ENCODE data around the gene FNDC5. TPM values are rescaled to one million over a fixed set of nuclear protein-coding genes. Genes with fewer than 3 reads are reported as not detected.

FNDC5 gene
- total RNA-seq, 2 donors from 2014 or later = 0.45 to 0.64 TPM

GRCh38 chr1:32884726-32885125 is 14.0 kb upstream of the FNDC5 start:
- intact Hi-C loops (cut with DNase I) = no loop called here
- Histone ChIP-seq H3K4me3 (no peak overlapping the region), H3K4me1 (no peaks in the 10 kb centered on the region), H3K36me3 (no peaks in the 10 kb centered on the region), H3K27ac (no peak overlapping the region), H3K9ac (ENCODE audit: low read depth in 2 of 2, low read length in 2 of 2) (no peak overlapping the region), H3K9me3 (no peaks in the 10 kb centered on the region), H3K27me3 (peaks cover 17% of the 10 kb centered on the region)
- no peak for DNase-seq
- TF ChIP-seq CTCF (IDR thresholded peaks at IDR 0.05) = no peak

GRCh38 chr1:32884032-32884372 is 13.3 kb upstream of the FNDC5 start:
- H3K9me3 ChIP-seq = no peaks in the 10 kb centered on the region
- DNase-seq = no peak
- no peak overlapping the region for H3K4me3 ChIP-seq
- no peak for TF ChIP-seq CTCF (IDR thresholded peaks at IDR 0.05)
- H3K9ac ChIP-seq (ENCODE audit: low read depth in 2 of 2, low read length in 2 of 2) = no peak overlapping the region
- H3K27me3 ChIP-seq = peaks cover 17% of the 10 kb centered on the region
- H3K4me1 ChIP-seq = no peaks in the 10 kb centered on the region
- no peak overlapping the region for H3K27ac ChIP-seq
- H3K36me3 ChIP-seq = no peaks in the 10 kb centered on the region
- intact Hi-C loops (cut with DNase I) = no loop called here

GRCh38 chr1:32883338-32884031 is 12.8 kb upstream of the FNDC5 start:
- no peak for TF ChIP-seq CTCF (IDR thresholded peaks at IDR 0.05)

GRCh38 chr1:32881871-32882850 is 11.4 kb upstream of the FNDC5 start:
- H3K4me3 ChIP-seq = no peak overlapping the region
- no peak overlapping the region for H3K27ac ChIP-seq
- peaks cover 15% of the 10 kb centered on the region for H3K27me3 ChIP-seq
- H3K36me3 ChIP-seq = no peaks in the 10 kb centered on the region
- no peak overlapping the region for H3K9ac ChIP-seq (ENCODE audit: low read depth in 2 of 2, low read length in 2 of 2)
- no peak for DNase-seq
- no peaks in the 10 kb centered on the region for H3K9me3 ChIP-seq
- intact Hi-C loops (cut with DNase I) = no loop called here
- TF ChIP-seq CTCF (IDR thresholded peaks at IDR 0.05) = no peak
- H3K4me1 ChIP-seq = no peaks in the 10 kb centered on the region

More at GRCh38 chr1:32883338-32884031, 12.8 kb upstream of the FNDC5 start:
- H3K27ac ChIP-seq = no peak overlapping the region
- no peak for DNase-seq
- no peaks in the 10 kb centered on the region for H3K4me1 ChIP-seq
- H3K27me3 ChIP-seq = peaks cover 17% of the 10 kb centered on the region
- no peaks in the 10 kb centered on the region for H3K9me3 ChIP-seq
- intact Hi-C loops (cut with DNase I) = no loop called here
- H3K36me3 ChIP-seq = no peaks in the 10 kb centered on the region
- H3K9ac ChIP-seq (ENCODE audit: low read depth in 2 of 2, low read length in 2 of 2) = no peak overlapping the region
- H3K4me3 ChIP-seq = no peak overlapping the region

- no peaks in the 10 kb centered on the region for H3K9me3 ChIP-seq
- H3K4me3 ChIP-seq = no peak overlapping the region
- no peak for TF ChIP-seq CTCF (IDR thresholded peaks at IDR 0.05)
- intact Hi-C loops (cut with DNase I) = no loop called here
- H3K27ac ChIP-seq = no peak overlapping the region
- peaks cover 6% of the 10 kb centered on the region for H3K27me3 ChIP-seq
- no peaks in the 10 kb centered on the region for H3K4me1 ChIP-seq
- no peak for DNase-seq
- H3K36me3 ChIP-seq = no peaks in the 10 kb centered on the region
- H3K9ac ChIP-seq (ENCODE audit: low read depth in 2 of 2, low read length in 2 of 2) = no peak overlapping the region
These were observed 10.6 kb upstream of the FNDC5 start for GRCh38 chr1:32881291-32881690.
